Uterine smooth muscle cell (primary cell): ENCODE measurements around the gene DOCK8. TPM values are rescaled to one million over a fixed set of nuclear protein-coding genes. Genes with fewer than 3 reads are reported as not detected.

Experiments
- total RNA-seq: library from RNA; depleted of rRNA; stranded (reverse); fragments of >200 nt; gene quantifications from 2 replicates; pipeline ENCODE4 v1.2.3, GENCODE V29; 2014

The DOCK8 gene
- 0.75 and 0.89 TPM in 2 replicates for total RNA-seq

GRCh38 chr9:214648-215493 is at the start of gene DOCK8:
TSS of gene DOCK8 (plus strand) at chr9:214865. CDS start at chr9:214977, 112 bp downstream.

GRCh38 chr9:178970-179383 is 35.7 kb upstream of the DOCK8 start, which contains the start of gene ZNG1A:
TSS of gene ZNG1A (minus strand) at chr9:179056. CDS start at chr9:178969, 87 bp downstream.

GRCh38 chr9:503881-504852 is 289.5 kb downstream of the DOCK8 start, which contains the start of gene KANK1:
TSS of gene KANK1 (plus strand) at chr9:504695.

Other genes with a start within 250 kb of the DOCK8 start
- 7.1 and 8.7 TPM in 2 replicates for gene WASHC1, start 185.4 kb upstream of the DOCK8 start, total RNA-seq
- 0.62 TPM in 1 of 2 replicates, not detected in the other for gene FOXD4, start 96.4 kb upstream of the DOCK8 start, total RNA-seq
- 19.2 and 27.3 TPM in 2 replicates for gene ZNG1A, start 35.8 kb upstream of the DOCK8 start, total RNA-seq